Measurements from ENCODE around the gene USP53.
"Not testable (repeated sequence)": the region's sequence is repeated elsewhere in the genome, so short reads cannot be mapped to it uniquely, and the experiment has no call there.

The USP53 gene

GRCh38 chr4:119240128-119240527 lies 27.6 kb downstream of the USP53 start:
- Mint-ChIP-seq H3K27ac (no peak overlapping the region), H3K27me3 (no peaks in the 10 kb centered on the region), H3K4me1 (peaks cover 34% of the 10 kb centered on the region), H3K4me3 (no peak overlapping the region), H3K9me3 (no peaks in the 10 kb centered on the region)
- ATAC-seq (no peak), DNase-seq (no peak)

- Mint-ChIP-seq H3K9me3 (no peaks in the 10 kb centered on the region), H3K27ac (no peak overlapping the region), H3K4me1 (peaks cover 34% of the 10 kb centered on the region), H3K4me3 (no peak overlapping the region), H3K27me3 (no peaks in the 10 kb centered on the region)
- DNase-seq (no peak), ATAC-seq (no peak)
Measured at GRCh38 chr4:119240568-119240967, 28.1 kb downstream of the USP53 start.

- no peaks in the 10 kb centered on the region for H3K27me3 Mint-ChIP-seq
- peaks cover 23% of the 10 kb centered on the region for H3K4me1 Mint-ChIP-seq
- no peaks in the 10 kb centered on the region for H3K9me3 Mint-ChIP-seq
- H3K27ac Mint-ChIP-seq, result no peak overlapping the region
- H3K4me3 Mint-ChIP-seq, result no peak overlapping the region
- ATAC-seq (no peak), DNase-seq (no peak)
Measured at GRCh38 chr4:119242417-119242816, 29.9 kb downstream of the USP53 start.

- no peak overlapping the region for H3K27ac Mint-ChIP-seq
- H3K4me3 Mint-ChIP-seq, result no peak overlapping the region
- peaks cover 10% of the 10 kb centered on the region for H3K4me1 Mint-ChIP-seq
- ATAC-seq (no peak), DNase-seq (no peak)
- no peaks in the 10 kb centered on the region for H3K27me3 Mint-ChIP-seq
- H3K9me3 Mint-ChIP-seq, result no peaks in the 10 kb centered on the region
Measured at GRCh38 chr4:119243868-119244267, 31.4 kb downstream of the USP53 start.

- Mint-ChIP-seq H3K4me1 (peaks cover 10% of the 10 kb centered on the region), H3K4me3 (no peak overlapping the region), H3K9me3 (no peaks in the 10 kb centered on the region), H3K27me3 (no peaks in the 10 kb centered on the region), H3K27ac (no peak overlapping the region)
- no peak for ATAC-seq
- no peak for DNase-seq
Measured at GRCh38 chr4:119244344-119244743, 31.8 kb downstream of the USP53 start.

GRCh38 chr4:119244832-119245231 lies 32.3 kb downstream of the USP53 start:
- no peak for ATAC-seq
- H3K27ac Mint-ChIP-seq, result no peak overlapping the region
- H3K9me3 Mint-ChIP-seq, result no peaks in the 10 kb centered on the region
- no peak for DNase-seq
- peaks cover 10% of the 10 kb centered on the region for H3K4me1 Mint-ChIP-seq
- no peaks in the 10 kb centered on the region for H3K27me3 Mint-ChIP-seq
- H3K4me3 Mint-ChIP-seq, result no peak overlapping the region

GRCh38 chr4:119246177-119246733 lies 33.7 kb downstream of the USP53 start:
- Mint-ChIP-seq H3K27me3 (no peaks in the 10 kb centered on the region), H3K27ac (peak overlapping the region in 1 of 2 donors; percentile 50), H3K4me1 (peaks cover 10% of the 10 kb centered on the region), H3K4me3 (no peak overlapping the region), H3K9me3 (no peaks in the 10 kb centered on the region)
- ATAC-seq (no peak), DNase-seq (no peak)

- not testable (repeated sequence) for H3K4me1 Mint-ChIP-seq, ATAC-seq, H3K27ac Mint-ChIP-seq, H3K4me3 Mint-ChIP-seq, DNase-seq, H3K27me3 Mint-ChIP-seq
- H3K9me3 Mint-ChIP-seq, result peaks cover 11 to 22% of the 10 kb centered on the region in 2 donors
Measured at GRCh38 chr4:119251037-119251436, 38.5 kb downstream of the USP53 start.

- DNase-seq, H3K27me3 Mint-ChIP-seq, H3K4me1 Mint-ChIP-seq, H3K27ac Mint-ChIP-seq, H3K4me3 Mint-ChIP-seq, ATAC-seq: not testable (repeated sequence)
- peaks cover 11 to 22% of the 10 kb centered on the region in 2 donors for H3K9me3 Mint-ChIP-seq
Measured at GRCh38 chr4:119255223-119255622, 42.7 kb downstream of the USP53 start.

- ATAC-seq (no peak), DNase-seq (no peak)
- peaks cover 6% of the 10 kb centered on the region for H3K4me1 Mint-ChIP-seq
- no peak overlapping the region for H3K4me3 Mint-ChIP-seq
- H3K27me3 Mint-ChIP-seq, result no peaks in the 10 kb centered on the region
- H3K9me3 Mint-ChIP-seq, result peaks cover 0 to 5% of the 10 kb centered on the region in 2 donors
- H3K27ac Mint-ChIP-seq, result no peak overlapping the region
Measured at GRCh38 chr4:119260528-119260927, 48.0 kb downstream of the USP53 start.

GRCh38 chr4:119261986-119262385 lies 49.5 kb downstream of the USP53 start:
- DNase-seq (no peak), ATAC-seq (no peak)
- H3K27me3 Mint-ChIP-seq, result no peaks in the 10 kb centered on the region
- H3K27ac Mint-ChIP-seq, result no peak overlapping the region
- H3K4me3 Mint-ChIP-seq, result no peak overlapping the region
- H3K4me1 Mint-ChIP-seq, result peaks cover 16% of the 10 kb centered on the region
- H3K9me3 Mint-ChIP-seq, result peaks cover 10 to 13% of the 10 kb centered on the region in 2 donors

GRCh38 chr4:119264743-119265142 lies 52.2 kb downstream of the USP53 start:
- ATAC-seq (peak; percentile 85), DNase-seq (no peak)
- Mint-ChIP-seq H3K27ac (peak overlapping the region in 1 of 2 donors; percentile 94), H3K27me3 (no peaks in the 10 kb centered on the region), H3K9me3 (peaks cover 10 to 13% of the 10 kb centered on the region in 2 donors), H3K4me3 (peak overlapping the region in 1 of 2 donors; percentile 33), H3K4me1 (peaks cover 16% of the 10 kb centered on the region)

GRCh38 chr4:119266153-119266552 lies 53.6 kb downstream of the USP53 start:
- Mint-ChIP-seq H3K9me3 (peaks cover 10 to 13% of the 10 kb centered on the region in 2 donors), H3K27me3 (no peaks in the 10 kb centered on the region), H3K4me3 (peak overlapping the region in 1 of 2 donors; percentile 7), H3K4me1 (peaks cover 16% of the 10 kb centered on the region), H3K27ac (peak overlapping the region in 1 of 2 donors; percentile 69)
- DNase-seq (no peak), ATAC-seq (peak; percentile 77)

GRCh38 chr4:119268466-119268865 lies 56.0 kb downstream of the USP53 start:
- Mint-ChIP-seq H3K27ac (no peak overlapping the region), H3K27me3 (no peaks in the 10 kb centered on the region), H3K9me3 (peaks cover 9 to 10% of the 10 kb centered on the region in 2 donors), H3K4me3 (no peak overlapping the region), H3K4me1 (peaks cover 16% of the 10 kb centered on the region)
- ATAC-seq (no peak), DNase-seq (no peak)

GRCh38 chr4:119271361-119272085 lies 59.0 kb downstream of the USP53 start:
- Mint-ChIP-seq H3K4me1 (peaks cover 1% of the 10 kb centered on the region), H3K27me3 (no peaks in the 10 kb centered on the region), H3K4me3 (no peak overlapping the region), H3K27ac (no peak overlapping the region), H3K9me3 (peaks cover 1 to 2% of the 10 kb centered on the region in 2 donors)
- ATAC-seq, result no peak
- DNase-seq, result no peak

GRCh38 chr4:119279541-119279940 lies 67.0 kb downstream of the USP53 start:
- DNase-seq, H3K4me1 Mint-ChIP-seq, H3K27ac Mint-ChIP-seq, ATAC-seq, H3K4me3 Mint-ChIP-seq, H3K9me3 Mint-ChIP-seq, H3K27me3 Mint-ChIP-seq: not testable (repeated sequence)

All from stimulated activated naive CD8-positive, alpha-beta T cell treated with anti-CD3 and anti-CD28 coated beads, Interleukin-15, amount 100 ng/mL, for 72 hours (primary cell).